Memory B cell (primary cell): Measurements from ENCODE around the gene ERCC4.
"Not testable (repeated sequence)": the region's sequence is repeated elsewhere in the genome, so short reads cannot be mapped to it uniquely, and the experiment has no call there.

Experiments used
- ATAC-seq: fragments of 150-1000 bp; cut with Tn5 transposase; 2 replicates; pipeline ENCODE4 v1.10.0; 2021; ENCODE audit warnings: low read depth, mild to moderate bottlenecking, moderate library complexity
- DNase-seq, 2 donors: peaks; one replicate each; pipeline ENCODE4 v3.0.0; 2022; ENCODE audit warnings: low spot score in 2 of 2
- H3K27ac Mint-ChIP-seq: one replicate; pipeline ENCODE4 v1.8.0; 2022; ENCODE audit warnings: mild to moderate bottlenecking, moderate library complexity, mixed read lengths
- H3K27me3 Mint-ChIP-seq: one replicate; pipeline ENCODE4 v1.8.0; 2022; ENCODE audit warnings: mixed read lengths
- H3K36me3 Mint-ChIP-seq: one replicate; pipeline ENCODE4 v1.8.0; 2022; ENCODE audit warnings: mild to moderate bottlenecking, mixed read lengths
- H3K4me1 Mint-ChIP-seq: one replicate; pipeline ENCODE4 v1.8.0; 2022; ENCODE audit warnings: mixed read lengths
- H3K4me3 Mint-ChIP-seq: one replicate; pipeline ENCODE4 v1.8.0; 2022; ENCODE audit warnings: mild to moderate bottlenecking, moderate library complexity, mixed read lengths
- H3K9me3 Mint-ChIP-seq: one replicate; pipeline ENCODE4 v1.8.0; 2022; ENCODE audit warnings: mixed read lengths

ERCC4 gene

GRCh38 chr16:13902677-13903076, 17.3 kb upstream of the ERCC4 start:
- Mint-ChIP-seq H3K9me3 (peaks cover 2% of the 10 kb centered on the region), H3K27ac (no peak overlapping the region), H3K4me1 (peaks cover 10% of the 10 kb centered on the region), H3K36me3 (peaks cover 2% of the 10 kb centered on the region), H3K27me3 (peaks cover 15% of the 10 kb centered on the region), H3K4me3 (no peak overlapping the region)
- no peak for DNase-seq
- ATAC-seq: no peak

- ATAC-seq: no peak
- DNase-seq: no peak
- peaks cover 2% of the 10 kb centered on the region for H3K9me3 Mint-ChIP-seq
- H3K27ac Mint-ChIP-seq: no peak overlapping the region
- H3K4me1 Mint-ChIP-seq: peaks cover 10% of the 10 kb centered on the region
- peaks cover 23% of the 10 kb centered on the region for H3K27me3 Mint-ChIP-seq
- no peak overlapping the region for H3K4me3 Mint-ChIP-seq
- H3K36me3 Mint-ChIP-seq: peaks cover 2% of the 10 kb centered on the region
Measured at GRCh38 chr16:13904179-13904691, 15.7 kb upstream of the ERCC4 start.

- peak in 1 of 2 donors; percentile 23 for DNase-seq
Measured at GRCh38 chr16:13904822-13905221, 15.1 kb upstream of the ERCC4 start.

GRCh38 chr16:13906168-13907089, 13.5 kb upstream of the ERCC4 start:
- H3K36me3 Mint-ChIP-seq: peaks cover 2% of the 10 kb centered on the region
- ATAC-seq (peak; percentile 98), DNase-seq (peak in 1 of 2 donors; percentile 16)
- H3K27me3 Mint-ChIP-seq: peaks cover 21% of the 10 kb centered on the region
- H3K4me1 Mint-ChIP-seq: peaks cover 10% of the 10 kb centered on the region
- peak overlapping the region; percentile 65 for H3K4me3 Mint-ChIP-seq
- H3K9me3 Mint-ChIP-seq: peaks cover 2% of the 10 kb centered on the region
- peak overlapping the region; percentile 64 for H3K27ac Mint-ChIP-seq

More at GRCh38 chr16:13904822-13905221, 15.1 kb upstream of the ERCC4 start:
- Mint-ChIP-seq H3K27me3 (peaks cover 23% of the 10 kb centered on the region), H3K4me1 (peaks cover 10% of the 10 kb centered on the region)
- ATAC-seq, H3K36me3 Mint-ChIP-seq, H3K9me3 Mint-ChIP-seq, H3K27ac Mint-ChIP-seq, H3K4me3 Mint-ChIP-seq: not testable (repeated sequence)

GRCh38 chr16:13907431-13907830, 12.5 kb upstream of the ERCC4 start:
- Mint-ChIP-seq H3K27ac (no peak overlapping the region), H3K9me3 (peaks cover 4% of the 10 kb centered on the region), H3K36me3 (peaks cover 2% of the 10 kb centered on the region), H3K4me1 (peaks cover 10% of the 10 kb centered on the region), H3K27me3 (peaks cover 17% of the 10 kb centered on the region), H3K4me3 (no peak overlapping the region)
- ATAC-seq (no peak), DNase-seq (no peak)

- peaks cover 14% of the 10 kb centered on the region for H3K4me1 Mint-ChIP-seq
- H3K36me3 Mint-ChIP-seq: peaks cover 2% of the 10 kb centered on the region
- DNase-seq (no peak), ATAC-seq (no peak)
- no peak overlapping the region for H3K27ac Mint-ChIP-seq
- peaks cover 17% of the 10 kb centered on the region for H3K27me3 Mint-ChIP-seq
- no peak overlapping the region for H3K4me3 Mint-ChIP-seq
- peaks cover 4% of the 10 kb centered on the region for H3K9me3 Mint-ChIP-seq
Measured at GRCh38 chr16:13909069-13909468, 10.9 kb upstream of the ERCC4 start.

GRCh38 chr16:13909872-13910303, 10.1 kb upstream of the ERCC4 start:
- H3K9me3 Mint-ChIP-seq: peaks cover 4% of the 10 kb centered on the region
- no peak overlapping the region for H3K4me3 Mint-ChIP-seq
- no peak for ATAC-seq
- no peak for DNase-seq
- H3K36me3 Mint-ChIP-seq: peaks cover 2% of the 10 kb centered on the region
- H3K27me3 Mint-ChIP-seq: peaks cover 21% of the 10 kb centered on the region
- no peak overlapping the region for H3K27ac Mint-ChIP-seq
- peaks cover 14% of the 10 kb centered on the region for H3K4me1 Mint-ChIP-seq

GRCh38 chr16:13911306-13911705, 8.6 kb upstream of the ERCC4 start:
- no peak overlapping the region for H3K4me3 Mint-ChIP-seq
- H3K36me3 Mint-ChIP-seq: peaks cover 2% of the 10 kb centered on the region
- no peak for ATAC-seq
- peaks cover 22% of the 10 kb centered on the region for H3K27me3 Mint-ChIP-seq
- H3K9me3 Mint-ChIP-seq: peaks cover 4% of the 10 kb centered on the region
- H3K4me1 Mint-ChIP-seq: peaks cover 11% of the 10 kb centered on the region
- no peak overlapping the region for H3K27ac Mint-ChIP-seq
- DNase-seq: no peak

GRCh38 chr16:13911871-13912270, 8.1 kb upstream of the ERCC4 start:
- no peak for ATAC-seq
- peaks cover 6% of the 10 kb centered on the region for H3K4me1 Mint-ChIP-seq
- peaks cover 3% of the 10 kb centered on the region for H3K9me3 Mint-ChIP-seq
- no peak overlapping the region for H3K4me3 Mint-ChIP-seq
- H3K27me3 Mint-ChIP-seq: peaks cover 16% of the 10 kb centered on the region
- H3K36me3 Mint-ChIP-seq: peaks cover under 1% of the 10 kb centered on the region
- no peak overlapping the region for H3K27ac Mint-ChIP-seq
- DNase-seq: no peak

- DNase-seq (no peak), ATAC-seq (peak; percentile 43)
- H3K27me3 Mint-ChIP-seq: peaks cover 12% of the 10 kb centered on the region
- H3K36me3 Mint-ChIP-seq: no peaks in the 10 kb centered on the region
- H3K27ac Mint-ChIP-seq: no peak overlapping the region
- no peak overlapping the region for H3K4me3 Mint-ChIP-seq
- H3K4me1 Mint-ChIP-seq: peaks cover 4% of the 10 kb centered on the region
- peaks cover 2% of the 10 kb centered on the region for H3K9me3 Mint-ChIP-seq
Measured at GRCh38 chr16:13912891-13913290, 7.1 kb upstream of the ERCC4 start.

GRCh38 chr16:13913374-13914292, 6.3 kb upstream of the ERCC4 start:
- H3K27me3 Mint-ChIP-seq: peaks cover 9% of the 10 kb centered on the region
- H3K27ac Mint-ChIP-seq: no peak overlapping the region
- ATAC-seq (no peak), DNase-seq (no peak)
- H3K4me3 Mint-ChIP-seq: no peak overlapping the region
- peaks cover 2% of the 10 kb centered on the region for H3K9me3 Mint-ChIP-seq
- H3K36me3 Mint-ChIP-seq: no peaks in the 10 kb centered on the region
- peaks cover 7% of the 10 kb centered on the region for H3K4me1 Mint-ChIP-seq

- peaks cover 2% of the 10 kb centered on the region for H3K9me3 Mint-ChIP-seq
- H3K27me3 Mint-ChIP-seq: peaks cover 6% of the 10 kb centered on the region
- no peaks in the 10 kb centered on the region for H3K36me3 Mint-ChIP-seq
Measured at GRCh38 chr16:13915033-13915635, 4.8 kb upstream of the ERCC4 start.

GRCh38 chr16:13919330-13919682, 648 bp upstream of the ERCC4 start:
- Mint-ChIP-seq H3K9me3 (no peaks in the 10 kb centered on the region), H3K4me1 (peaks cover 18% of the 10 kb centered on the region), H3K27ac (no peak overlapping the region), H3K36me3 (peaks cover 2% of the 10 kb centered on the region), H3K4me3 (peak overlapping the region; percentile 92), H3K27me3 (peaks cover 5% of the 10 kb centered on the region)
- peak in 1 of 2 donors; percentile 36 for DNase-seq
- peak; percentile 26 for ATAC-seq

More at GRCh38 chr16:13915033-13915635, 4.8 kb upstream of the ERCC4 start:
- DNase-seq (no peak), ATAC-seq (no peak)
- peaks cover 11% of the 10 kb centered on the region for H3K4me1 Mint-ChIP-seq
- H3K27ac Mint-ChIP-seq: no peak overlapping the region
- no peak overlapping the region for H3K4me3 Mint-ChIP-seq
